SU-DHL-6 (cell line): ENCODE data around the gene GABRR1.
"Not testable (repeated sequence)": the region's sequence is repeated elsewhere in the genome, so short reads cannot be mapped to it uniquely, and the experiment has no call there.

Source experiments
- EZH2phosphoT487 ChIP-seq: fragments of 200-600 bp; sonication (generic), shearing (Covaris generic); conservative IDR thresholded peaks from 2 replicates; pipeline ENCODE4 v1.6.1; 2018; ENCODE audit warnings: mild to moderate bottlenecking, antibody characterized with exemption, low read length, moderate library complexity, mixed read lengths
- TF ChIP-seq, protein P1 (sequence below): fragments of 200-600 bp; sonication (generic); IDR thresholded peaks from one replicate; pipeline ENCODE4 v1.5.1; 2017; ENCODE audit warnings: antibody characterized with exemption, mild to moderate bottlenecking, low read length, moderate library complexity; ENCODE audit not compliant: insufficient read depth, poor library complexity, severe bottlenecking

DNA sequence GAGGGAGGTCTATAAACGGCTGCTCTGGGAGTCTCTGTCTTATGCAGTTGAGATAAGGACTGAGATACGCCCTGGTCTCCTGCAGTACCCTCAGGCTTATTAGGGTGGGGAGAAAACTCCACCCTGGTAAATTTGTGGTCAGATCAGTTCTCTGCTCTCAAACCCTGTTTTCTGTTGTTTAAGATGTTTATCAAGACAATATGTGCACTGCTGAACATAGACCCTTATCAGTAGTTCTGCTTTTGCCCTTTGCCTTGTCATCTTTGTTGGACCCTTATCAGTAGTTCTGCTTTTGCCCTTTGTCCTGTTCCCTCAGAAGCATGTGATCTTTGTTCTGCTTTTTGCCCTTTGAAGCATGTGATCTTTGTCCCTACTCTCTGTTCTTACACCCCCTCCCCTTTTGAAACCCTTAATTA lies 88.9 kb downstream of the GABRR1 start:
- TF ChIP-seq, protein P1, sequence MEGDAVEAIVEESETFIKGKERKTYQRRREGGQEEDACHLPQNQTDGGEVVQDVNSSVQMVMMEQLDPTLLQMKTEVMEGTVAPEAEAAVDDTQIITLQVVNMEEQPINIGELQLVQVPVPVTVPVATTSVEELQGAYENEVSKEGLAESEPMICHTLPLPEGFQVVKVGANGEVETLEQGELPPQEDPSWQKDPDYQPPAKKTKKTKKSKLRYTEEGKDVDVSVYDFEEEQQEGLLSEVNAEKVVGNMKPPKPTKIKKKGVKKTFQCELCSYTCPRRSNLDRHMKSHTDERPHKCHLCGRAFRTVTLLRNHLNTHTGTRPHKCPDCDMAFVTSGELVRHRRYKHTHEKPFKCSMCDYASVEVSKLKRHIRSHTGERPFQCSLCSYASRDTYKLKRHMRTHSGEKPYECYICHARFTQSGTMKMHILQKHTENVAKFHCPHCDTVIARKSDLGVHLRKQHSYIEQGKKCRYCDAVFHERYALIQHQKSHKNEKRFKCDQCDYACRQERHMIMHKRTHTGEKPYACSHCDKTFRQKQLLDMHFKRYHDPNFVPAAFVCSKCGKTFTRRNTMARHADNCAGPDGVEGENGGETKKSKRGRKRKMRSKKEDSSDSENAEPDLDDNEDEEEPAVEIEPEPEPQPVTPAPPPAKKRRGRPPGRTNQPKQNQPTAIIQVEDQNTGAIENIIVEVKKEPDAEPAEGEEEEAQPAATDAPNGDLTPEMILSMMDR, result not testable (repeated sequence)
- not testable (repeated sequence) for TF ChIP-seq EZH2phosphoT487
